ENCODE results near the gene NSUN2.

- no peak for TF ChIP-seq CTCF (IDR thresholded peaks at IDR 0.05)
- no peak for TF ChIP-seq POLR2A (IDR thresholded peaks at IDR 0.05; ENCODE audit: low read depth)
Measured at GRCh38 chr5:6649186-6649585, 16.3 kb upstream of the NSUN2 start.

Data from esophagus muscularis mucosa (tissue), 3 donors.